ENCODE data around the gene ABCC4. TPM values are rescaled to one million over a fixed set of nuclear protein-coding genes. Genes with fewer than 3 reads are reported as not detected.

Gene ABCC4
- total RNA-seq, 4 donors from 2014 or later: 15.8 to 26.0 (median 23.8) TPM

GRCh38 chr13:95067303-95067702 lies 233.9 kb downstream of the ABCC4 start:
- Histone ChIP-seq H3K4me3 (no peak overlapping the region), H3K36me3 (no peaks in the 10 kb centered on the region), H3K27ac (no peak overlapping the region), H3K27me3 (no peaks in the 10 kb centered on the region), H3K4me1 (no peaks in the 10 kb centered on the region), H3K9me3 (no peaks in the 10 kb centered on the region)
- DNase-seq: no peak
- TF ChIP-seq EP300 (IDR thresholded peaks at IDR 0.05; ENCODE audit: low read depth) (no peak), CTCF (IDR thresholded peaks at IDR 0.05) (no peak), POLR2A (IDR thresholded peaks at IDR 0.05) (no peak), POLR2AphosphoS5 (IDR thresholded peaks at IDR 0.05) (no peak)
- WGBS, 2 donors (ENCODE audit: low coverage in 1 of 2): 75 to 76% methylated on average over 2 to 3 of the region's 3 CpGs
- in situ Hi-C loops (cut with MboI; ENCODE audit: low pct_ligation_motif_present in 1 of 4, low pct_unique_long_range_greater_than_20kb in 1 of 4, low sequenced_read_pairs in 3 of 4) (no loop called here), intact Hi-C loops (cut with DNase I; ENCODE audit: low total_unique reads) (no loop called here)

GRCh38 chr13:95060014-95060519 lies 241.2 kb downstream of the ABCC4 start:
- in situ Hi-C loops (cut with MboI; ENCODE audit: low pct_ligation_motif_present in 1 of 4, low pct_unique_long_range_greater_than_20kb in 1 of 4, low sequenced_read_pairs in 3 of 4) (no loop called here), intact Hi-C loops (cut with DNase I; ENCODE audit: low total_unique reads) (no loop called here)
- H3K9me3 ChIP-seq: no peaks in the 10 kb centered on the region
- DNase-seq: no peak
- 58 to 92% methylated on average over 2 to 3 of the region's 3 CpGs for WGBS, 2 donors (ENCODE audit: low coverage in 1 of 2)
- H3K36me3 ChIP-seq: no peaks in the 10 kb centered on the region
- no peaks in the 10 kb centered on the region for H3K4me1 ChIP-seq
- H3K4me3 ChIP-seq: no peak overlapping the region
- no peak overlapping the region for H3K27ac ChIP-seq
- no peaks in the 10 kb centered on the region for H3K27me3 ChIP-seq
- TF ChIP-seq POLR2A (IDR thresholded peaks at IDR 0.05) (no peak), POLR2AphosphoS5 (IDR thresholded peaks at IDR 0.05) (no peak), EP300 (IDR thresholded peaks at IDR 0.05; ENCODE audit: low read depth) (no peak), CTCF (IDR thresholded peaks at IDR 0.05) (no peak)

GRCh38 chr13:95059306-95059705 lies 241.9 kb downstream of the ABCC4 start:
- Histone ChIP-seq H3K4me3 (no peak overlapping the region), H3K9me3 (no peaks in the 10 kb centered on the region), H3K4me1 (no peaks in the 10 kb centered on the region), H3K27me3 (no peaks in the 10 kb centered on the region), H3K36me3 (no peaks in the 10 kb centered on the region), H3K27ac (no peak overlapping the region)
- in situ Hi-C loops (cut with MboI; ENCODE audit: low pct_ligation_motif_present in 1 of 4, low pct_unique_long_range_greater_than_20kb in 1 of 4, low sequenced_read_pairs in 3 of 4): no loop called here
- no peak for DNase-seq
- TF ChIP-seq POLR2AphosphoS5 (IDR thresholded peaks at IDR 0.05) (no peak), CTCF (IDR thresholded peaks at IDR 0.05) (no peak), EP300 (IDR thresholded peaks at IDR 0.05; ENCODE audit: low read depth) (no peak), POLR2A (IDR thresholded peaks at IDR 0.05) (no peak)
- 87 to 89% methylated on average over 8 of the region's 8 CpGs for WGBS, 2 donors (ENCODE audit: low coverage in 1 of 2)
- intact Hi-C loops (cut with DNase I; ENCODE audit: low total_unique reads): no loop called here

GRCh38 chr13:95058680-95059079 lies 242.6 kb downstream of the ABCC4 start:
- WGBS, 2 donors (ENCODE audit: low coverage in 1 of 2): 92 to 97% methylated on average over 4 to 7 of the region's 7 CpGs
- no peaks in the 10 kb centered on the region for H3K27me3 ChIP-seq
- no peaks in the 10 kb centered on the region for H3K9me3 ChIP-seq
- H3K4me3 ChIP-seq: no peak overlapping the region
- H3K27ac ChIP-seq: no peak overlapping the region
- no peaks in the 10 kb centered on the region for H3K4me1 ChIP-seq
- in situ Hi-C loops (cut with MboI; ENCODE audit: low pct_ligation_motif_present in 1 of 4, low pct_unique_long_range_greater_than_20kb in 1 of 4, low sequenced_read_pairs in 3 of 4): no loop called here
- no peak for DNase-seq
- intact Hi-C loops (cut with DNase I; ENCODE audit: low total_unique reads): no loop called here
- no peaks in the 10 kb centered on the region for H3K36me3 ChIP-seq
- no peak for TF ChIP-seq CTCF (IDR thresholded peaks at IDR 0.05)

All from transverse colon (tissue), 4 donors.